ENCODE results near the gene UBXN7.

DNA sequence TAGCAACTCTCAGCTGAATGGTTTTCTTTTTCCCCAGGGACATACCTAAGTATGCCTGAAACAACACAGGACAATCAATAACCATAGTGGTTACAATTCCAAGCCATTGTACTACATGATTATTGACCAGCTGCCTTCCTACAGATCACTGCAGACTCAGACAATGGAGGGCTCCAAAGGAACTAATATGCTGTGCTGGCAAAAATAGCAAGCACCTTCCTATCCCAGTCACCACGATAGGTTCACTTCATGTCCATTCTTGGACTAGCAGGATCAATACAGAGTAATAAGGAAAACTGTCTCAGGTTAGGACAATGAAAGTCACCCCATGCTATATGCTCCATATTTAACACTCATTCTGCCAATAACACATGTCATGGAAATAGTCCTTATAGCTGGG is 76.6 kb downstream of the UBXN7 start:
- TF ChIP-seq, protein P1, sequence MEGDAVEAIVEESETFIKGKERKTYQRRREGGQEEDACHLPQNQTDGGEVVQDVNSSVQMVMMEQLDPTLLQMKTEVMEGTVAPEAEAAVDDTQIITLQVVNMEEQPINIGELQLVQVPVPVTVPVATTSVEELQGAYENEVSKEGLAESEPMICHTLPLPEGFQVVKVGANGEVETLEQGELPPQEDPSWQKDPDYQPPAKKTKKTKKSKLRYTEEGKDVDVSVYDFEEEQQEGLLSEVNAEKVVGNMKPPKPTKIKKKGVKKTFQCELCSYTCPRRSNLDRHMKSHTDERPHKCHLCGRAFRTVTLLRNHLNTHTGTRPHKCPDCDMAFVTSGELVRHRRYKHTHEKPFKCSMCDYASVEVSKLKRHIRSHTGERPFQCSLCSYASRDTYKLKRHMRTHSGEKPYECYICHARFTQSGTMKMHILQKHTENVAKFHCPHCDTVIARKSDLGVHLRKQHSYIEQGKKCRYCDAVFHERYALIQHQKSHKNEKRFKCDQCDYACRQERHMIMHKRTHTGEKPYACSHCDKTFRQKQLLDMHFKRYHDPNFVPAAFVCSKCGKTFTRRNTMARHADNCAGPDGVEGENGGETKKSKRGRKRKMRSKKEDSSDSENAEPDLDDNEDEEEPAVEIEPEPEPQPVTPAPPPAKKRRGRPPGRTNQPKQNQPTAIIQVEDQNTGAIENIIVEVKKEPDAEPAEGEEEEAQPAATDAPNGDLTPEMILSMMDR (IDR thresholded peaks at IDR 0.05 in 8 of 11, conservative IDR thresholded peaks at IDR 0.05 in 3 of 11) = no peak
- no peak for TF ChIP-seq POLR2A (IDR thresholded peaks at IDR 0.05)
